Measurements from ENCODE around the gene NT5E.

DNA sequence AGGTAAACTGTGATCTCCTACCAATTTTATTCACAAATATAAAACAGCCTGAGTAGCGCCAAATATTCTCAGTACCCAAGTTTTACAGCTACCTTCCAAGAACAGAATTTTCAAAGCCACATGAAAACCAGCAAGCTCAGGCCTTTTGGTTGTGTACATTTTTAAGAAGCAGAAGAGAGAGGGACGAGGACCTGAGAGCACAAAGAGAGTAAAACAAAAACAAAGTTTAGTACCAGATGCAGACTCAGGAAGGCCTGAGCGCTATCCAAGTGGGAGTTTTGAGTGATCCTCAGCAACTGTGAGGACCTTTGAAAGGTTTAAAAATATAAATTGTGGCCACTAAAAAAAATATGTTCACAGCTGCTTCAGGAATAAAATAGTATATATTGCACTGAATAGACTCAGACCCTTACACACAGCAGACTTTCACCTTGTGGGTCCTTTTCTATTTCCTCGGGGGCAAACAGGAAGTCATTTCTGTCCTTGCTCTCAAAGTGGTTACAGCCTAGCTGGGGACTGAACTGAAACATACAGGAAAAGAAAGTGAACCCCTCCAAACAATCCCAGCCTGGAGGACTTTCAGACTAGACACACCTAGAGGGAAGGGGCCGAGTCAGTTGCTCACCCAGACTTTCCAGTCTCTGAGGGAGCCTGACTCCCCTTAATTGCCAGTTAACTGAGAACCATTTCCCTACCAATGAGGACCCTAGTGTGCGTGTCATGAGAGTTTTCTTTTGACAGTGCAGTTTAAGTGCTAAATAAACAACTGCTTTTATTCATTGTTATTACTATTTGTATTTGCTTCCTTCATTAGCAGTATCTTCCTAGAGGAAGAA lies 48.5 kb upstream of the NT5E start:
- TF ChIP-seq, protein P1, sequence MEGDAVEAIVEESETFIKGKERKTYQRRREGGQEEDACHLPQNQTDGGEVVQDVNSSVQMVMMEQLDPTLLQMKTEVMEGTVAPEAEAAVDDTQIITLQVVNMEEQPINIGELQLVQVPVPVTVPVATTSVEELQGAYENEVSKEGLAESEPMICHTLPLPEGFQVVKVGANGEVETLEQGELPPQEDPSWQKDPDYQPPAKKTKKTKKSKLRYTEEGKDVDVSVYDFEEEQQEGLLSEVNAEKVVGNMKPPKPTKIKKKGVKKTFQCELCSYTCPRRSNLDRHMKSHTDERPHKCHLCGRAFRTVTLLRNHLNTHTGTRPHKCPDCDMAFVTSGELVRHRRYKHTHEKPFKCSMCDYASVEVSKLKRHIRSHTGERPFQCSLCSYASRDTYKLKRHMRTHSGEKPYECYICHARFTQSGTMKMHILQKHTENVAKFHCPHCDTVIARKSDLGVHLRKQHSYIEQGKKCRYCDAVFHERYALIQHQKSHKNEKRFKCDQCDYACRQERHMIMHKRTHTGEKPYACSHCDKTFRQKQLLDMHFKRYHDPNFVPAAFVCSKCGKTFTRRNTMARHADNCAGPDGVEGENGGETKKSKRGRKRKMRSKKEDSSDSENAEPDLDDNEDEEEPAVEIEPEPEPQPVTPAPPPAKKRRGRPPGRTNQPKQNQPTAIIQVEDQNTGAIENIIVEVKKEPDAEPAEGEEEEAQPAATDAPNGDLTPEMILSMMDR (conservative IDR thresholded peaks at IDR 0.05), result no peak
- no peak for TF ChIP-seq EZH2 (IDR thresholded peaks at IDR 0.05; ENCODE audit: low read depth)
